ENCODE measurements around the gene FOXO4. TPM values are rescaled to one million over a fixed set of nuclear protein-coding genes. Genes with fewer than 3 reads are reported as not detected.

FOXO4 gene
- total RNA-seq, 6 experiments from 2014 or later = 4.0 to 8.1 (median 6.0) TPM

- H3K27ac Mint-ChIP-seq = no peak within 1 kb of the TSS
- no peaks in the 10 kb centered on the region for H3K36me3 Mint-ChIP-seq (ENCODE audit: low read depth)
- no peaks in the 10 kb centered on the region for H3K9me3 Mint-ChIP-seq
Observed at GRCh38 chrX:71111141-71111843, 15.6 kb downstream of the FOXO4 start, which contains the start of gene IL2RG. Gene IL2RG, minus strand, starts transcription at chrX:71111577. Its CDS starts 38 bp downstream, at chrX:71111539.

GRCh38 chrX:71111921-71112431 lies 16.3 kb downstream of the FOXO4 start:
- Mint-ChIP-seq H3K4me1 (ENCODE audit: low read depth) (no peaks in the 10 kb centered on the region; the same call in 1 of the 2 replicates), H3K27me3 (ENCODE audit: insufficient read depth) (peaks cover 16% of the 10 kb centered on the region), H3K4me3 (no peak overlapping the region; the same call in 1 of the 2 replicates), H3K27ac (no peak overlapping the region), H3K36me3 (ENCODE audit: low read depth) (no peaks in the 10 kb centered on the region), H3K9me3 (no peaks in the 10 kb centered on the region)
- DNase-seq = no peak
- no peak for TF ChIP-seq CTCF (IDR thresholded peaks at IDR 0.05)

More at GRCh38 chrX:71111141-71111843, 15.6 kb downstream of the FOXO4 start, which contains the start of gene IL2RG:
- DNase-seq = no peak
- no peak for TF ChIP-seq CTCF (IDR thresholded peaks at IDR 0.05)
- Mint-ChIP-seq H3K27me3 (ENCODE audit: insufficient read depth) (peaks cover 16% of the 10 kb centered on the region), H3K4me3 (no peak within 1 kb of the TSS; the same call in 1 of the 2 replicates), H3K4me1 (ENCODE audit: low read depth) (no peaks in the 10 kb centered on the region; the same call in 1 of the 2 replicates)

GRCh38 chrX:71117358-71117757 lies 21.7 kb downstream of the FOXO4 start:
- Mint-ChIP-seq H3K4me3 (no peak overlapping the region), H3K27ac (no peak overlapping the region)

GRCh38 chrX:71118032-71118984 lies 22.7 kb downstream of the FOXO4 start, which contains the start of gene MED12:
Gene MED12, plus strand, starts transcription at chrX:71118596. Its CDS starts 159 bp downstream, at chrX:71118755.
- H3K36me3 Mint-ChIP-seq (ENCODE audit: low read depth) = peaks cover 5% of the 10 kb centered on the region; the same call in 1 of the 2 replicates

More at GRCh38 chrX:71117358-71117757, 21.7 kb downstream of the FOXO4 start:
- Mint-ChIP-seq H3K4me1 (ENCODE audit: low read depth) (no peaks in the 10 kb centered on the region; the same call in 1 of the 2 replicates), H3K36me3 (ENCODE audit: low read depth) (peaks cover 5% of the 10 kb centered on the region; the same call in 1 of the 2 replicates), H3K27me3 (ENCODE audit: insufficient read depth) (no peaks in the 10 kb centered on the region; the same call in 1 of the 2 replicates), H3K9me3 (no peaks in the 10 kb centered on the region)
- no peak for DNase-seq
- no peak for TF ChIP-seq CTCF (IDR thresholded peaks at IDR 0.05)

More at GRCh38 chrX:71118032-71118984, 22.7 kb downstream of the FOXO4 start, which contains the start of gene MED12:
- Mint-ChIP-seq H3K27ac (peak within 1 kb of the TSS; percentile 65), H3K27me3 (ENCODE audit: insufficient read depth) (no peaks in the 10 kb centered on the region; the same call in 1 of the 2 replicates), H3K4me3 (peak within 1 kb of the TSS; percentile 89), H3K9me3 (no peaks in the 10 kb centered on the region), H3K4me1 (ENCODE audit: low read depth) (no peaks in the 10 kb centered on the region)
- DNase-seq = peak; percentile 77
- TF ChIP-seq CTCF (IDR thresholded peaks at IDR 0.05) = no peak

Measured in HFFc6 (cell line).